Gastrocnemius medialis (tissue), 4 donors: ENCODE measurements around the gene FGFRL1. TPM values are rescaled to one million over a fixed set of nuclear protein-coding genes. Genes with fewer than 3 reads are reported as not detected.

Experiments used
- ATAC-seq, 2 donors: fragments of 150-250 bp; one replicate each; pipeline ENCODE4 v1.9.1; 2016
- DNase-seq, 2 donors: peaks; one replicate each; pipeline ENCODE4 v3.0.0-alpha.2; 2019
- H3K27ac ChIP-seq, 4 donors: fragments of 200-600 bp; sonication (generic); 1 replicate in 1 of 4; 2 replicates in 3 of 4; pipeline ENCODE4 v1.5.1; 2016 to 2018; ENCODE audit warnings: mild to moderate bottlenecking in 2 of 4, moderate library complexity in 1 of 4
- H3K27me3 ChIP-seq, 3 donors: fragments of 200-600 bp; sonication (generic) in 2 of 3; 1 replicate in 1 of 3; 2 replicates in 2 of 3; pipeline versions ENCODE4 v1.5.1 to v1.6.0; 2016 to 2019; ENCODE audit warnings: mild to moderate bottlenecking in 1 of 3, moderate library complexity in 1 of 3
- H3K36me3 ChIP-seq, 2 donors: fragments of 200-600 bp; sonication (generic) in 1 of 2; one replicate each; pipeline ENCODE4 v1.5.1; 2017 to 2018
- H3K4me1 ChIP-seq, 2 donors: fragments of 200-600 bp; sonication (generic) in 1 of 2; one replicate each; pipeline ENCODE4 v1.5.1; 2016 to 2017; ENCODE audit warnings: mild to moderate bottlenecking in 2 of 2
- H3K4me3 ChIP-seq, 4 donors: fragments of 200-600 bp; sonication (generic) in 3 of 4; 1 replicate in 1 of 4; 2 replicates in 3 of 4; pipeline ENCODE4 v1.5.1; 2016 to 2019; ENCODE audit warnings: mild to moderate bottlenecking in 2 of 4
- H3K9me3 ChIP-seq, 3 donors: fragments of 200-600 bp; sonication (generic) in 2 of 3; 1 replicate in 1 of 3; 2 replicates in 2 of 3; pipeline ENCODE4 v1.5.1; 2016 to 2019
- CTCF ChIP-seq, 5 experiments: fragments of 450-650 bp in 3 of 5; fragments of 200-600 bp in 2 of 5; sonication (generic) in 2 of 5; IDR thresholded peaks in 4 of 5; conservative IDR thresholded peaks in 1 of 5; 1 replicate in 4 of 5; 2 replicates in 1 of 5; pipeline ENCODE4 v1.5.1; 2016 to 2019; ENCODE audit warnings: antibody characterized with exemption in 5 of 5, mild to moderate bottlenecking in 3 of 5, moderate library complexity in 3 of 5
- POLR2A ChIP-seq, 2 donors: fragments of 450-650 bp; IDR thresholded peaks; one replicate each; pipeline ENCODE4 v1.6.1; 2017; ENCODE audit warnings: antibody characterized with exemption in 2 of 2, mild to moderate bottlenecking in 2 of 2, moderate library complexity in 2 of 2
- in situ Hi-C, 4 donors: fragments of 200-750 bp; cut with MboI; loops; one replicate each; pipeline versions ENCODE4 v1.15.0 to v1.8.0; 2017; ENCODE audit warnings: low sequenced_read_pairs in 4 of 4
- intact Hi-C: fragments of 100-400 bp; cut with DNase I; formaldehyde crosslinking; loops from one replicate; pipeline ENCODE4 v1.15.1; 2023; ENCODE audit warnings: low total_unique reads
- total RNA-seq, 4 donors: library from RNA; depleted of rRNA; stranded (reverse); fragments of >200 nt; gene quantifications; one replicate each; pipeline versions ENCODE4 v1.1.0 to v1.2.3, GENCODE V29; 2016

FGFRL1 gene
- total RNA-seq, 4 donors from 2014 or later, result 10.4 to 32.4 (median 15.2) TPM

GRCh38 chr4:1000686-1001260, 10.7 kb upstream of the FGFRL1 start:
- DNase-seq, result no peak
- in situ Hi-C loops, result no loop called here
- Histone ChIP-seq H3K36me3 (no peaks in the 10 kb centered on the region), H3K27me3 (peaks cover 85 to 92% (median 89%) of the 10 kb centered on the region in 3 donors), H3K27ac (no peak overlapping the region), H3K4me3 (no peak overlapping the region), H3K4me1 (peaks cover 8 to 13% of the 10 kb centered on the region in 2 donors), H3K9me3 (no peaks in the 10 kb centered on the region)
- ATAC-seq, result no peak
- TF ChIP-seq POLR2A (IDR thresholded peaks at IDR 0.05), result no peak
- no peak for TF ChIP-seq CTCF (IDR thresholded peaks at IDR 0.05 in 4 of 5, conservative IDR thresholded peaks at IDR 0.05 in 1 of 5)
- intact Hi-C loops, result no loop called here

GRCh38 chr4:1001561-1002130, 9.8 kb upstream of the FGFRL1 start:
- Histone ChIP-seq H3K36me3 (no peaks in the 10 kb centered on the region), H3K27me3 (peaks cover 87 to 94% (median 92%) of the 10 kb centered on the region in 3 donors), H3K4me3 (no peak overlapping the region), H3K4me1 (peaks cover 8 to 13% of the 10 kb centered on the region in 2 donors), H3K27ac (no peak overlapping the region), H3K9me3 (no peaks in the 10 kb centered on the region)
- no peak for ATAC-seq
- TF ChIP-seq POLR2A (IDR thresholded peaks at IDR 0.05) (no peak), CTCF (IDR thresholded peaks at IDR 0.05 in 4 of 5, conservative IDR thresholded peaks at IDR 0.05 in 1 of 5) (no peak)
- no peak for DNase-seq
- in situ Hi-C loops (no loop called here), intact Hi-C loops (no loop called here)

- in situ Hi-C loops (no loop called here), intact Hi-C loops (no loop called here)
- DNase-seq (peak in 1 of 2 donors; percentile 29), ATAC-seq (no peak)
- Histone ChIP-seq H3K9me3 (no peaks in the 10 kb centered on the region), H3K27me3 (peaks cover 88 to 94% (median 93%) of the 10 kb centered on the region in 3 donors), H3K4me3 (no peak overlapping the region), H3K36me3 (no peaks in the 10 kb centered on the region), H3K27ac (no peak overlapping the region), H3K4me1 (peaks cover 6 to 13% of the 10 kb centered on the region in 2 donors)
- TF ChIP-seq POLR2A (IDR thresholded peaks at IDR 0.05) (no peak), CTCF (IDR thresholded peaks at IDR 0.05 in 4 of 5, conservative IDR thresholded peaks at IDR 0.05 in 1 of 5) (no peak)
Measured at GRCh38 chr4:1002131-1002630, 9.2 kb upstream of the FGFRL1 start.

GRCh38 chr4:1002631-1003251, 8.7 kb upstream of the FGFRL1 start:
- ATAC-seq, result no peak
- in situ Hi-C loops, result no loop called here
- intact Hi-C loops, result no loop called here
- Histone ChIP-seq H3K27me3 (peaks cover 88 to 93% (median 92%) of the 10 kb centered on the region in 3 donors), H3K4me3 (no peak overlapping the region), H3K27ac (no peak overlapping the region), H3K36me3 (no peaks in the 10 kb centered on the region), H3K4me1 (peaks cover 3 to 8% of the 10 kb centered on the region in 2 donors), H3K9me3 (no peaks in the 10 kb centered on the region)
- TF ChIP-seq CTCF (IDR thresholded peaks at IDR 0.05 in 4 of 5, conservative IDR thresholded peaks at IDR 0.05 in 1 of 5) (no peak), POLR2A (IDR thresholded peaks at IDR 0.05) (no peak)
- DNase-seq, result no peak
